NAMALWA (cell line): Measurements from ENCODE around the gene KIF22.

Source experiments
- DNase-seq: peaks from one replicate; pipeline ENCODE4 v3.0.0-alpha.2; 2015; ENCODE audit warnings: low spot score

Gene KIF22

DNA sequence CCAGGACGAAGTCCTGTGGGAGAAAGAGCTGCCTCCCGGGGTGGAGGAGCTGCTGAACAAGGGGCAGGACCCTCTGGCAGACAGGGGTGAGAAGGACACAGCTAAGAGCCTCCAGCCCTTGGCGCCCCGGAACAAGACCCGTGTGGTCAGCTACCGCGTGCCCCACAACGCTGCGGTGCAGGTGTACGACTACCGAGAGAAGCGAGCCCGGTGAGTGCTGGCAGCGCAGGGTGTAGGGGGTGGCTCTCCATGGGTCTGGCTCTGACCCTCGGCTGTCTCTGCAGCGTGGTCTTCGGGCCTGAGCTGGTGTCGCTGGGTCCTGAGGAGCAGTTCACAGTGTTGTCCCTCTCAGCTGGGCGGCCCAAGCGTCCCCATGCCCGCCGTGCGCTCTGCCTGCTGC, 51.1 kb downstream of the KIF22 start:
- no peak for DNase-seq

DNA sequence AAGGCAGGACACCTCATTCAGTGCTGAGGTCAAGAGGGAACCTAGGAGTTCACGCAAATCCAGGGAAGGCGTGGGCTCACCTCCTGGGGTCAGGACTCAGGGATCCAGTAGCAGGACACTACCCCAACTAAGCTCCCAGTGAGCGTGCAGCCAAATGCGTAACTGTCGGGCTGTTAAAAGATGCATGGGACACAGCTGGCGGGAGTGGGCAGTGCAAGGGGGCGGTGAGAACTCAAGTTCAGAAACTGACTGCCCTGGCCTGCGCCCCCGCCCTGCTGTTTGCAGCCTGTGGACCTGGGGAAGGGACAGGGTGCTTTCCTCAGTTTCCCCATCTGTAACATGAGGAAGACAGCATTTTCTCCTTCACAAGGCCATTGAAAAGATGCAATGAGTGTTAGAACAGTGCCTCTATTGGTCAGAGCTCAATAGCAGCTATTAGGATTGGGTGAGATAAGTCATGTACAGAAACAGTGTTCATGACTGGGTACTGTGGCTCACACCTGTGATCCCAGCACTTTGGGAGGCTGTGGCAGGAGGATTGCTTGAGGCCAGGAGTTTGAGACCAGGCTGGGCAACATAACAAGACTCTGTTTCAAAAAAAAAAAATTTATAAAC, 52.3 kb downstream of the KIF22 start:
- DNase-seq = peak; percentile 28

DNA sequence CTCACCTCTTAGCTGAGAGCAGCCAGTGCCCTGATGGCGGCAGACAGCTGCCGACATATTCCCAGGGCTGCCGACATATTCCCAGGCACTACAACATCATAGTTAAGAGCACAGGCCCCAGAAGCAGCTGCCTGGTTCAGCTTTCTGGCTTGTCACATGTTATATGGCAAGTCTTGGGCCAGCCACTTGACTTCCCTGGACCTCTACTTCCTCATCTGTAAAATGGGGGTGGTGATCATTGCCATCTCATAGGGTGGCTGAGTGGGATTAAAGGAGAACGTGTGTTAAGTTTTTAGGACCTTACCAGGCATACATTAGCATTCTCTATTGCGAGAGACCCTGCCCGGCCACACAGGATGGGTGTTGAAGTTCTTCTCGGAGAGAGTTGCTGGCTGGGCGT, 53.4 kb downstream of the KIF22 start:
- no peak for DNase-seq

DNA sequence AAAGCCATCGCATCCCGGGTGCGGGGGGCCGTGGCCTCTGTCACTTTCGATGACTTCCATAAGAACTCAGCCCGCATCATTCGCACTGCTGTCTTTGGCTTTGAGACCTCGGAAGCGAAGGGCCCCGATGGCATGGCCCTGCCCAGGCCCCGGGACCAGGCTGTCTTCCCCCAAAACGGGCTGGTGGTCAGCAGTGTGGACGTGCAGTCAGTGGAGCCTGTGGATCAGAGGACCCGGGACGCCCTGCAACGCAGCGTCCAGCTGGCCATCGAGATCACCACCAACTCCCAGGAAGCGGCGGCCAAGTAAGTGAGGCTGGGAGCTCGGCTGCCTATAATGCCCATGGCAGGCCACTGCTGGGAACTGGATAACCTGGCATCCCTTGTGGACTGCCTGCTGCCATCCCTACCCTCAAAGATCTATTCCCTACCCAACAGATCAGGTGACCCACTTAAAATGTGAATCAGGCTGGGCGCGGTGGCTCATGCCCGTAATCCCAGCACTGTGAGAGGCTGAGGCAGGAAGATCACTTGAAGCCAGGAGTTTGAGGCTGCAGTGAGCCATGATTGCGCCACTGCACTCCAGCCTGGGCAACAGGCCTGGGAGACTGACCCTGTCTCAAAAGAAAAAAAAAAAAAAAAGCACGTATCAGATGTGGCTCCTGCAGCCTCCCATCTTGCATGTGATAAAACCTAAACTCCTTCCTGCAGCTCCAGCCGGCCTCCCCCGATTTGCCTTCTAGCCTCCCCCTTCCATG, 54.2 kb downstream of the KIF22 start:
- no peak for DNase-seq

DNA sequence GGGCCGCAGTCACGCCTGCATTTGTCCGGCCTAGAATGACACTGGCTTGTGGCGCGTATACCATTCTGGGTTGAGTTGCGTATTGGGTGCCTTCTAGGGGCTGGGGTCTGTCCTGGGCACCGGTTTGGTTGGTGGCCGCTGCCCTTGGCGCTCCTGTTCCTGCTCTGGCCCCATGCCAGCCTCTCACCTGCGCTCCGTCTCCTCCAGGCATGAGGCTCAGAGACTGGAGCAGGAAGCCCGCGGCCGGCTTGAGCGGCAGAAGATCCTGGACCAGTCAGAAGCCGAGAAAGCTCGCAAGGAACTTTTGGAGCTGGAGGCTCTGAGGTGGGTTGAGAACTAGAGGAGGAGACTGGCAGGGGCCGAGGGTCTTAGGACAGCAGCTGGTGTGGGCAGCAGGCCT, 55.1 kb downstream of the KIF22 start:
- no peak for DNase-seq

DNA sequence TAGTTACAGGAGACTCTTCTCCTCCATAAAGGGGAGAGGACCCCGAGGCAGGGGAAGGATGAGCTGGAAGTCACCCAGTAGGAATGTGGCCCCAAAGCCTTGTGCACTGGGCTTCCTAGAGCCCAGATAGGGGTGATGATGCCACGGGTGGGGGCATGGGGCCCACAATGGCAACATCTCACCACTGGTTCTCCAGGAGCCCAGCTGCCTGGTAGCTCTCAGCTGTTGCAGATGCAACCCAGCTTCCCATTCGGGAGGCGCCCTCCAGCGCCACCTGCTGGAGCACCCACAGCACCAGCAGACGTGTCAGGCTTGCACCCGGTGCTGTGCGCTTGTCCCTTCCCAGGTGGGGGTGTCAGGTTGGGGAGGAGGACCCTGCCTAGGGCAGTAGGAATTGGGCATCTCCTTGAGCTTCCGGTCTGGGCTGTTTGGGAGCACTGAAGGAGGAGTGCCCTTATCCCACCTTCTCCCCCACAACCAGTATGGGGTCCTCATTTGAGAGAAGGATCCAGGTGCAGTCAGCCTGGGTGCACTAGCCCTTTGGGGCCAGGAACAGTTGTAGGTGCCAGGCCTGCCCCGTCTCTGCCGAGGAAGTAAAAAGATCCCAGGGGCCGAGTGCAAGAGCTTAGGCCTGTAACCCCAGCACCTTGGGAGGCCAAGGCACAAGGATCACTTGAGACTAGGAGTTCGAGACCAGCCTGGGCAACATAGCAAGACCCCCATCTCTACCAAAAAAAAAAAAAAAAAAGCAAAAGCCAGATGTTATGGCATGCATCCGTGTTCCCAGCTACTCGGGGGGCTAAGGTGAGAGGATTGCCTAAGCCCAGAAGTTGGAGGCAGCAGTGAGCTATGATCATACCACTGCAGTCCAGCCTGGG, 58.1 kb downstream of the KIF22 start:
- peak; percentile 76 for DNase-seq

DNA sequence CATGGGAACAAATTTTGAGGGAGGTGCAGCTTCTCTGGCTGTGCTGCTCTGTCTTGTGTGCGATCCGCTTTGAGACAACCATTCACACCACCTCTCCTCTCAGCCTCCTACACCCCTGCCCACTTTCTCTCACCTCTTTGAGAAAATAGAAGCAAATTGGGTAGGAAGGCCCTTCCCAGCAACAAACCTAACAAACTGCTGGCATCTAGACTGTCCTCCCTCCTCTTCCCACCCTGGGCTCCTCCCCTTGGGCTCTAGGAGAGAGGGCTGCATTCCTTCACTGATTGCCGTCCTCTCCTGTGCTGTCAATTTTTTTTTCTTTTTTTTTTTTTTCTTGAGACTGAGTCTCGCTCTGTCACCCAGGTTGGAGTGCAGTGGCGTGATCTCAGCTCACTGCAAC, 59.0 kb downstream of the KIF22 start:
- no peak for DNase-seq

DNA sequence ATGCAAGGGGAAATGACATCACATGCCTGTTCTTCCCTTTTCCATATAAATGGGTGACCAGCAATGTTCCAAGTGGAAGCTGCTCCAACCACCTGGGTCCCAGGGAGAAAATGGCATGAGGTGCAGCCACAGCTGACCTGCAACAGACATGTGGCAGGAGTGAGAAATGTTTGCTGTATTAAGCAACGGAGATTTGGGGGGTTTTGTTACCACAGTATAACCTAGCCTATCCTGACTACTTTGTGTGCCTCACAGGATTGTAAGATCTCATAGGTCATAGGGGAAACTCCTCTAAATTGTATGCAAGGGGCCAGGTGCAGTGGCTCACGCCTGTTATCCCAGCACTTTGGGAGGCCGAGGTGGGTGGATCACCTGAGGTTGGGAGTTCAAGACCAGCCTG, 60.4 kb downstream of the KIF22 start:
- DNase-seq = no peak

DNA sequence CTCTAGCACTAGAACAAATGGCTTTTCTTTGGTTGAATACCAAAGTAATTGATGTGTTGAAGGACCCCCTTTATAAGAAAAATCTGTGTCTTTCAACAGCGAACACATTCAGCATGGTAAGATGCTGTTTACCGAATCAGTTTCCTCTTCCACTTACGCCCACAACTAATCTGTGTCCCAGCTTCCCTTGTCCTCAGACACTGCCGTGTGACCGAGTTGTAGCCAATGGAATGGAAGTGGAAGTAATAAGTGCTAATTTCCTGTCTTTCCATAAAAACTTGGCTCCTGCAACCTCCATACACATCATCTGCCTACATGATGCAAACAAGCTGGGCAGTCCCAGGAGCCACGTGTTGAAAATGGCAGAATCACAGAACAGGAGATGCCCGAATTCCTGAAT, 62.1 kb downstream of the KIF22 start:
- DNase-seq = no peak

DNA sequence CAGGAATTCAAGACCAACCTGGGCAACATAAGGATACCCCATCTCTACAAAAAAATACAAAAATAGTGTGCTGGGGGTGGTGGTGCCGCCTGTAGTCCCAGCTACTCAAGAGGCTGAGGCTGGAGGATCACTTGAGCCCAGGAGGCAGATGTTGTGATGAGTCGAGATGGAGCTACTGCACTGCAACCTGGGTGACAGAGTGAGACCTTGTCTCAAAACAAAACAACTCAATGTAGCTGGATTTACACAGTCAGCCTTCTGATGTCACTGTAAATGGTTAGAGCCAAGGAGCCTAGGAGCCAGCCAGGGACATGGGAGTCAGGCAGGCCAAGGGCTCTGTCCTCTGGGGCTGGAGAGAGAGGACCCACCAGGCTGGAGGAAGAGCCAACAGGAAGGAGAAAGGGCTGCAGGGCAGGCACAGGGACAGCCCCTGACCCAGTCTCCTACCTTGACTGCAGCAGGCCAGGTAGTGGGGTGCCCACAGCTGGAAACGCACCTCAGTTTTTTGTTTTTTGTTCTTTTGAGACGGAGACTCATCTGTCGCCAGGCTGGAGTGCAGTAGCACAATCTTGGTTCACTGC, 64.1 kb downstream of the KIF22 start:
- DNase-seq = no peak
